Esophagus muscularis mucosa (tissue), 3 donors: ENCODE data around the gene DNASE2B.

Experiments
- POLR2AphosphoS5 ChIP-seq, 2 donors: sonication (generic); formaldehyde crosslinking; IDR thresholded peaks; one replicate each; pipeline ENCODE4 v1.6.1; 2017; ENCODE audit warnings: antibody characterized with exemption in 2 of 2
- TF ChIP-seq, protein P1 (sequence below), 3 experiments: fragments of 200-600 bp in 2 of 3; fragments of 450-650 bp in 1 of 3; sonication (generic) in 2 of 3; IDR thresholded peaks; one replicate each; pipeline ENCODE4 v1.5.1; 2017 to 2019; ENCODE audit warnings: antibody characterized with exemption in 3 of 3, mild to moderate bottlenecking in 2 of 3, moderate library complexity in 1 of 3

DNA sequence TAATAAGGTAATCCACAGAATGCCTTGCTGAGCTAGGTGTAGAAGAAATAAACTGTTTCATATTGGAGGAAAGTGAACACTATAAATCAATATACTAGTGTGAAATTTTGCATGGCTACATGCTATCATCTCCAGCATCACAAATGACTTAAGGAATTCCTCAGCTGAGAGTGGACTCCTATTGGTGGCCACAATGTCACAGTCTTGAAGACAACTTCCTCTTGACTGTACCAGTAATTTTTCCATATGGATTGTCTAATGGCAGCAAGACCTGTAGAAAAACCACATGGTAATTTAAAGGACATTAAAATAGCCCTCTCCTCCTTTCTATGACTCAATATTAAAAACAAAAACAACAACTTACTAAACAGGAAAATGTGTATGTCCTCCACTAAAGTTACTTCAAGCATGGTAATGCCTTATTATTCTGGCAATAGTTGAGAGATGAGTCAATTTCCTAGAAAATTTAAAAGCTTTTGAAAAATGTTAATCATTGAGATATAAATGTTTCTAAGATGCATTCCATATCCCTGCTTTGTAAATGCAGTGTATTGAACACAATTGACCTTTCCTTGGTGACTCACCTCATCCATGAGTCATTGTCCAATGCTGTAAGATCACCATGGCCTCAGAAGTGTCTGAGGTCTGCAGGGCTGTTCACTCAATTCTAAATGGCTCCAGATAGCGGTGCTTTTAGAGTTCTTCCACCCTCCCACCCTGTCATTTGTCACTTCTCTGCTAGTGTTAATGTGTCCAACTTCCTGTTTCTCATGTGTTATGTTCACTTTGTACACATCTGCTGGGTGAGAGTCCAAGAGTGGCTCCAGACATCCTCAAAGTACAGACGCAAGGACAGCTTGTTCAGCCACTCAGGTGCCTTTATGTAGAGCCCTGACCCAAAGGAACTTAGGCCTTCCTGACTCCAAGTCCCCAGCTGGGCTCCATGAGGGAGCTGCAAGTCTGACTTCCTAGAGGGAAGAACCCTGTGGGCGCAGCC is 32.8 kb upstream of the DNASE2B start:
- TF ChIP-seq, protein P1, sequence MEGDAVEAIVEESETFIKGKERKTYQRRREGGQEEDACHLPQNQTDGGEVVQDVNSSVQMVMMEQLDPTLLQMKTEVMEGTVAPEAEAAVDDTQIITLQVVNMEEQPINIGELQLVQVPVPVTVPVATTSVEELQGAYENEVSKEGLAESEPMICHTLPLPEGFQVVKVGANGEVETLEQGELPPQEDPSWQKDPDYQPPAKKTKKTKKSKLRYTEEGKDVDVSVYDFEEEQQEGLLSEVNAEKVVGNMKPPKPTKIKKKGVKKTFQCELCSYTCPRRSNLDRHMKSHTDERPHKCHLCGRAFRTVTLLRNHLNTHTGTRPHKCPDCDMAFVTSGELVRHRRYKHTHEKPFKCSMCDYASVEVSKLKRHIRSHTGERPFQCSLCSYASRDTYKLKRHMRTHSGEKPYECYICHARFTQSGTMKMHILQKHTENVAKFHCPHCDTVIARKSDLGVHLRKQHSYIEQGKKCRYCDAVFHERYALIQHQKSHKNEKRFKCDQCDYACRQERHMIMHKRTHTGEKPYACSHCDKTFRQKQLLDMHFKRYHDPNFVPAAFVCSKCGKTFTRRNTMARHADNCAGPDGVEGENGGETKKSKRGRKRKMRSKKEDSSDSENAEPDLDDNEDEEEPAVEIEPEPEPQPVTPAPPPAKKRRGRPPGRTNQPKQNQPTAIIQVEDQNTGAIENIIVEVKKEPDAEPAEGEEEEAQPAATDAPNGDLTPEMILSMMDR (IDR thresholded peaks at IDR 0.05): no peak
- no peak for TF ChIP-seq POLR2AphosphoS5 (IDR thresholded peaks at IDR 0.05)
